Measurements from ENCODE around the gene HDAC8. TPM values are rescaled to one million over a fixed set of nuclear protein-coding genes. Genes with fewer than 3 reads are reported as not detected.

HDAC8 gene
- total RNA-seq, 1 experiment from 2014 or later = 26.1 TPM

Other genes with a start within 250 kb of the HDAC8 start
- gene PHKA1, start 141.5 kb upstream of the HDAC8 start, total RNA-seq (2014; rRNA removed; shearing (Covaris generic); ENCODE audit: low replicate concordance) = 4.9 and 5.3 TPM in 2 replicates
- not detected in 2 replicates for gene DMRTC1B, start 204.0 kb upstream of the HDAC8 start, total RNA-seq (2014; rRNA removed; shearing (Covaris generic); ENCODE audit: low replicate concordance)
- gene FAM236B, start 209.8 kb upstream of the HDAC8 start, total RNA-seq (2014; rRNA removed; shearing (Covaris generic); ENCODE audit: low replicate concordance) = not detected in 2 replicates
- gene FAM236D, start 235.4 kb upstream of the HDAC8 start, total RNA-seq (2014; rRNA removed; shearing (Covaris generic); ENCODE audit: low replicate concordance) = not detected in 2 replicates

All from Caki2 (cell line).